Mucosa of descending colon (tissue), 3 donors: ENCODE data around the gene PEAK1. TPM values are rescaled to one million over a fixed set of nuclear protein-coding genes. Genes with fewer than 3 reads are reported as not detected.

Source experiments
- ATAC-seq: fragments of 200-7000 bp; cut with Tn5 transposase; one replicate; pipeline ENCODE4 v1.9.1; 2020; ENCODE audit warnings: mild to moderate bottlenecking, moderate library complexity
- DNase-seq, 3 donors: peaks; one replicate each; pipeline ENCODE4 v3.0.0-alpha.2; 2020
- H3K36me3 ChIP-seq: fragments of 200-600 bp; one replicate; pipeline ENCODE4 v1.8.0; 2021; ENCODE audit warnings: low read depth, mild to moderate bottlenecking
- H3K4me1 ChIP-seq: fragments of 200-600 bp; one replicate; pipeline ENCODE4 v1.8.0; 2021; ENCODE audit warnings: low read depth, mild to moderate bottlenecking
- H3K4me3 ChIP-seq: fragments of 200-600 bp; one replicate; pipeline ENCODE4 v1.8.0; 2021; ENCODE audit warnings: mild to moderate bottlenecking
- H3K9me3 ChIP-seq: fragments of 200-600 bp; one replicate; pipeline ENCODE4 v1.8.0; 2021; ENCODE audit warnings: mild to moderate bottlenecking
- intact Hi-C, 2 donors: fragments of 100-400 bp; cut with DNase I in 1 of 2; cut with micrococcal nuclease in 1 of 2; formaldehyde crosslinking; loops; one replicate each; pipeline versions ENCODE4 v1.11.0 to v1.11.1; 2022; cut with DNase I, micrococcal nuclease
- total RNA-seq, 3 donors: library from RNA; stranded (reverse); fragmentation: NEBNext Ultra II Directional in 2 of 3; extraction: Animal tissue kit (Norgen Biotek cat#: 25700) in 2 of 3; gene quantifications; one replicate each; pipeline versions ENCODE4 v1.2.1 to v1.2.4, GENCODE V29; 2021 to 2023
- TF ChIP-seq, protein P1 (sequence below): fragments of 200-600 bp; IDR thresholded peaks from one replicate; pipeline ENCODE4 v1.8.0; 2022; ENCODE audit warnings: antibody characterized with exemption, mild to moderate bottlenecking
- donor health status: DM: no; HTN: no; CAD: no; lungs with moderate emphysema.
- donor health status: DM: no; HTN: no; CAD: no.
- donor health status: DM: no; HTN: yes; CAD: no.

Gene PEAK1
- total RNA-seq, 3 donors from 2014 or later, result 47.9 to 75.3 (median 65.7) TPM

DNA sequence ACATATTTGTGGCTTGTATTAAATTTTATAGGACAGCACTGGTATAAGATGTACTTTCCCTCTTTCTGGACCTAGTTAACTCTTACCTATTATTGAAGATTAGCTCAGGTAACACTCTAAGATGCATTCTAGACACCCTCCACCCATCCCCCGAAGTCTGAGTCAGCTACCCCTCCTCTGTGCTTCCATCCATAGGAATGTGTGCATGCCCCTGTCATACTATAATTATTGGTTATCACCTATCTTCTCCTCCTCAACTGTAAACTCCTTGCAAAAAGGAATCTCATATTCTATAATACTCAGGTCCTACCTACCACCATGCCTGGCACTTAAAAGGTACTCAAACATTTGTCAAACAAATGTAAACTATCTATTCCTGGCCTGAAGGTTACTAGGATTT, 3.0 kb downstream of the PEAK1 start:
- Histone ChIP-seq H3K9me3 (no peaks in the 10 kb centered on the region), H3K36me3 (no peaks in the 10 kb centered on the region), H3K4me1 (peaks cover 11% of the 10 kb centered on the region), H3K4me3 (no peak overlapping the region)
- TF ChIP-seq, protein P1, sequence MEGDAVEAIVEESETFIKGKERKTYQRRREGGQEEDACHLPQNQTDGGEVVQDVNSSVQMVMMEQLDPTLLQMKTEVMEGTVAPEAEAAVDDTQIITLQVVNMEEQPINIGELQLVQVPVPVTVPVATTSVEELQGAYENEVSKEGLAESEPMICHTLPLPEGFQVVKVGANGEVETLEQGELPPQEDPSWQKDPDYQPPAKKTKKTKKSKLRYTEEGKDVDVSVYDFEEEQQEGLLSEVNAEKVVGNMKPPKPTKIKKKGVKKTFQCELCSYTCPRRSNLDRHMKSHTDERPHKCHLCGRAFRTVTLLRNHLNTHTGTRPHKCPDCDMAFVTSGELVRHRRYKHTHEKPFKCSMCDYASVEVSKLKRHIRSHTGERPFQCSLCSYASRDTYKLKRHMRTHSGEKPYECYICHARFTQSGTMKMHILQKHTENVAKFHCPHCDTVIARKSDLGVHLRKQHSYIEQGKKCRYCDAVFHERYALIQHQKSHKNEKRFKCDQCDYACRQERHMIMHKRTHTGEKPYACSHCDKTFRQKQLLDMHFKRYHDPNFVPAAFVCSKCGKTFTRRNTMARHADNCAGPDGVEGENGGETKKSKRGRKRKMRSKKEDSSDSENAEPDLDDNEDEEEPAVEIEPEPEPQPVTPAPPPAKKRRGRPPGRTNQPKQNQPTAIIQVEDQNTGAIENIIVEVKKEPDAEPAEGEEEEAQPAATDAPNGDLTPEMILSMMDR, result no peak
- intact Hi-C loops, result no loop called here
- DNase-seq, result no peak
- ATAC-seq, result no peak

DNA sequence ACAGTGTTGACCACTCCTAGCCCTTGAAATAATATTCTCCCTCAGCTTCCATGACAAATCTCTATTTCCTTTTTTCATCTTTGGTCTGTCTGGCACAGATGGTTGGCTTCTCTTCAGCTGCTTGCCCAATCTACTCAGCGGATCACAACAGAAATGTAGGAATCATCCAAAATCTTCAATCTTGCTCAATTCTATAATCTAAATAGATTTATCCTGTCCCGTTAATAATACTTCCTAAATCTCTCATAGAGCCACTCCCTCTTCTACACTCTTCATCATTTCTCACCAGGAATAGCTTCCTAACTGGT, 3.8 kb downstream of the PEAK1 start:
- intact Hi-C loops, result no loop called here
- peaks cover 10% of the 10 kb centered on the region for H3K4me1 ChIP-seq
- TF ChIP-seq, protein P1, result no peak
- ATAC-seq (no peak), DNase-seq (no peak)
- H3K4me3 ChIP-seq, result no peak overlapping the region
- H3K36me3 ChIP-seq, result no peaks in the 10 kb centered on the region
- no peaks in the 10 kb centered on the region for H3K9me3 ChIP-seq

DNA sequence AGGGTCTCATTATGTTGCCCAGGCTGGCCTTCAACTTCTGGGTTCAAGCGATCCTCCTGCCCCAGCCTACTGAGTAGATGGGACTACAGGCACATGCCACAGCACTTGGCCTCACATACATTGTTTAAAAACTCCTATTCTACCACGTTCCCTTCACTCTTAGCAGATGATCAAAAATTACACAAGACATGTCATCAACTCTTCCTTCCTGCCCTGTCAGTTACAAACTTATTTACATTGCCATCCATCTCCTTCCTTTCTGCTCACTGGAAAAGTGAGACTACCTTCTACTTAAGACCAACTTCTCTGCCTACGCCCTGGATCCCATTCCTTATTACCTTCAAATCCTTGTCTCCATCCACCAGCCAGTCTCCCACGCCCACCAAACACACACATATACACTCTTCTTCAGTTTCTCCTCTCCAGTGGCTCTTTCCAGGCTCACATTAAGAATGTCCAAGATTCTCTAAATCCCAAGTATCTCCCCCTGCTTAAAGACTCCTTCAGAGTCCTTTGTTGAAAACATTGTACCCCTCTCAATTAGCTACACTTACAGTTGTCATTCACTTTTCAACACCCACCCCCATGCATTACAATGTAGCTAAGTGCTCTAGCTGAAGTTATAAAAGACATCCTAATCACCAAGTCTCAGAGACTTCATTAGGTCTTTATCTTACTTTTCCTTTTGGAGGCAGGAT, 4.3 kb downstream of the PEAK1 start:
- DNase-seq (no peak), ATAC-seq (no peak)
- TF ChIP-seq, protein P1, result no peak
- H3K4me1 ChIP-seq, result peaks cover 14% of the 10 kb centered on the region
- no peaks in the 10 kb centered on the region for H3K36me3 ChIP-seq
- intact Hi-C loops, result no loop called here
- H3K9me3 ChIP-seq, result no peaks in the 10 kb centered on the region
- H3K4me3 ChIP-seq, result no peak overlapping the region

DNA sequence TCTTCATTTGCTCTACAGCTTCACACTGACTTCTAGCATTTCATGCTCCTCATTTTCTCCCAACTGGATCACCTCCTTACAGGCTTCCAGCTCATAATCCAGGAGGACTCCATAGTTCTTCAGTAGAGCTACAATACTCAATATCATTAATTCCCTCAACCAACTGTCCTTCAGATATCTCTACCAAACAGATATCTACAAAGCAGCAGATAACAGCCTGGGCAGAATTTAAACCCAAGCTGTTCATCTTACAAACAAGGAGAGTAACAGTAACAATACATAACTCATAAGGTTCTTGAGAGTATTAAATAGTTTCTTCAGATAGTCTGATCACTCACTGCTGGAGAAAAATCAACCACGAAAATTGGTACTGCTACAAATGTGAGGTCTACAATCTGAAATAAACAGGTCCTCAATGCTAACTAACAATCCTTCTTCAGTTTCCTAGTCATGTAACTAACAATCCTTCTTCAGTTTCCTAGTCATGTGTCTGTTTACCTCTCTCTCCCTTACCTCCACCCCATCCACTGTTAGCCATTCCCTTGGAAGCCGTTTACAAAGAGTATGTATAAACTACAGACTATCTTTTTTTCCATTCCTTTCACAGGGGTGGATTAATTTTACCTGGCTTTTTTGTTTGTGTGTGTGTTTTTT, 5.0 kb downstream of the PEAK1 start:
- ATAC-seq (no peak), DNase-seq (no peak)
- TF ChIP-seq, protein P1, result no peak
- Histone ChIP-seq H3K36me3 (no peaks in the 10 kb centered on the region), H3K4me1 (peaks cover 19% of the 10 kb centered on the region), H3K4me3 (no peak overlapping the region), H3K9me3 (no peaks in the 10 kb centered on the region)
- intact Hi-C loops, result no loop called here

DNA sequence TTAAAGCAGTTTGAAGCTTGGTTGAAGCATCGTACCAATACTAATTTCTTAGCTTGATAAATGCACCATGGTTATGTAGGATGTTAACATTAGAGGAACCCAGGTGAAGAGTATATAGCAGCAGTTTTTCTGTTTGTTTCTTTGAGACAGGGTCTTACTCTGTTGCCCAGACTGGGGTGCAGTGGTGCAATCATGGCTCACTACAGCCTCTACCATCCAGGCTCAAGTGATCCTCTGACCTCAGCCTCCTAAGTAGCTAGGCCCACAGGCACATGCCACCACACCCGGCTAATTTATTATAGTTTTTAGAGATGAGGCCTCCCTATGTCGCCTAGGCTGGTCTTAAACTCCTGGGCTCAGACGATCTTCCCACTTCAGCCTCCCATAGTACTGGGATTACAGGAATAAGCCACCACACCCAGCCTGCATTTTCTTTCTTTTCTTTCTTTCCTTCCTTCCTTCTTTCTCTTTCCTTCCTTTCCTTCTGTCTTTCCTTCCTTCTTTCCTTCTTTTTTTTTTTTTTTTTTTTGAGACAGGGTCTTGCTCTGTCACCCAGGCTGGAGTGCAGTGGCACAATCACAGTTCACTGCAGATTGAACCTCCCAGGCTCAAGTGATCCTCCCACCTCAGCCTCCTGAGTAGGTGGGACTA, 6.1 kb downstream of the PEAK1 start:
- Histone ChIP-seq H3K4me1 (peaks cover 26% of the 10 kb centered on the region), H3K4me3 (no peak overlapping the region), H3K36me3 (no peaks in the 10 kb centered on the region), H3K9me3 (no peaks in the 10 kb centered on the region)
- DNase-seq (no peak), ATAC-seq (no peak)
- TF ChIP-seq, protein P1, result no peak
- intact Hi-C loops, result no loop called here
